Measurements from ENCODE around the gene DLAT.
"Not testable (repeated sequence)": the region's sequence is repeated elsewhere in the genome, so short reads cannot be mapped to it uniquely, and the experiment has no call there.

The DLAT gene

GRCh38 chr11:112073941-112074811, 49.0 kb downstream of the DLAT start, which contains the start of the genes NKAPD1 and PIH1D2:
NKAPD1 (plus strand) TSS chr11:112074299; CDS start chr11:112075575, 1,276 bp downstream.
PIH1D2 (minus strand) TSS chr11:112074017; CDS start chr11:112073174, 843 bp downstream.
- no peak for TF ChIP-seq CTCF (conservative IDR thresholded peaks at IDR 0.05)
- H3K27ac ChIP-seq: peak within 1 kb of the TSS; percentile 94

- H3K27ac ChIP-seq: no peak overlapping the region
- no peak for TF ChIP-seq CTCF (conservative IDR thresholded peaks at IDR 0.05)
Measured at GRCh38 chr11:112082729-112083128, 57.5 kb downstream of the DLAT start.

- TF ChIP-seq CTCF (conservative IDR thresholded peaks at IDR 0.05): no peak
- H3K27ac ChIP-seq: peak overlapping the region; percentile 86
Measured at GRCh38 chr11:112085822-112086421, 60.7 kb downstream of the DLAT start.

- peak within 1 kb of the TSS; percentile 86 for H3K27ac ChIP-seq
- TF ChIP-seq CTCF (conservative IDR thresholded peaks at IDR 0.05): peak; percentile 27; the same call in 1 of the 2 replicates
Measured at GRCh38 chr11:112086422-112087191, 61.4 kb downstream of the DLAT start, which contains the start of the genes SDHD and TIMM8B. SDHD (plus strand) TSS chr11:112086873; CDS start chr11:112086908, 35 bp downstream. TIMM8B (minus strand) TSS chr11:112086756; CDS start chr11:112086723, 33 bp downstream.

GRCh38 chr11:112087212-112087611, 62.0 kb downstream of the DLAT start:
- peak overlapping the region; percentile 86 for H3K27ac ChIP-seq
- no peak for TF ChIP-seq CTCF (conservative IDR thresholded peaks at IDR 0.05)

GRCh38 chr11:112095302-112095701, 70.1 kb downstream of the DLAT start:
- H3K27ac ChIP-seq: not testable (repeated sequence)

GRCh38 chr11:112096194-112096593, 71.0 kb downstream of the DLAT start:
- TF ChIP-seq CTCF (conservative IDR thresholded peaks at IDR 0.05): no peak
- H3K27ac ChIP-seq: no peak overlapping the region

Data from VCaP (cell line).